Measurements from ENCODE around the gene RHOB.
A peak's percentile ranks its signal among the peaks of the same experiment; 100 is the strongest.
"Not testable (repeated sequence)": the region's sequence is repeated elsewhere in the genome, so short reads cannot be mapped to it uniquely, and the experiment has no call there.

Gene RHOB

DNA sequence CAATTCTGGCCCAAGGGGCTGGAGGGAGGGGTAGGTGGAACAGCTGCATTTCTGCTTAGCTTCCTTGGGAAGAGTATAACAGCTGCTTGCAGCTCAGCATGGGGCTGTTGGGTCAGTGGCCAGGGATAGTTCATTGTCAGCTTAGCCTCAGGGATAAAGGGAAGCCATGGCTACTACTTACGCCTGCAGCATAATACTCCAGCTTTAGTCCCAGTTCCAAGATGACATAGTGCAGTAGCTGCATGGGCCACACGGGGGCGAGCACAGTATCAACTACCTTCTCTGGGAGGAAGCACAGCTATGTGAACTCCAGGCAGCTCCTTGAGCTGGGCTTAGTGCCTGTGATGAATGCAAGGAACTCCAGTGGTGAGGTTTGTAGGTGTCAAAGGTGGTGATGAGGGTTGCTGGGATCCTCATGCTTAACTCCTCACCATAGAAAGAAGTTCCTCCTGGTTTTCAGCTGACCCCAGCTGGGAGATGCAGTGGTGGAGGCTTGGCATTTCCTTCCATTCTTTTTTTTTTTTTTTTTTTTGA is 35.4 kb upstream of the RHOB start:
- 29 to 30% methylated on average over 3 of the region's 3 CpGs for WGBS, 2 experiments (ENCODE audit: insufficient coverage in 2 of 2)
- H3K9me3 ChIP-seq (ENCODE audit: control insufficient read depth, low read length) = peaks cover 25% of the 10 kb centered on the region
- H3K4me1 ChIP-seq (ENCODE audit: control insufficient read depth, insufficient read depth, low read length, poor library complexity, severe bottlenecking) = peaks cover 5% of the 10 kb centered on the region
- no peak overlapping the region for H3K27ac ChIP-seq (ENCODE audit: low read depth, low read length, severe bottlenecking)
- H3K36me3 ChIP-seq (ENCODE audit: control insufficient read depth, insufficient read depth, low read length) = no peaks in the 10 kb centered on the region
- no peak overlapping the region for H3K4me3 ChIP-seq (ENCODE audit: extremely low read depth, insufficient read depth, low read length, poor library complexity, severe bottlenecking)

DNA sequence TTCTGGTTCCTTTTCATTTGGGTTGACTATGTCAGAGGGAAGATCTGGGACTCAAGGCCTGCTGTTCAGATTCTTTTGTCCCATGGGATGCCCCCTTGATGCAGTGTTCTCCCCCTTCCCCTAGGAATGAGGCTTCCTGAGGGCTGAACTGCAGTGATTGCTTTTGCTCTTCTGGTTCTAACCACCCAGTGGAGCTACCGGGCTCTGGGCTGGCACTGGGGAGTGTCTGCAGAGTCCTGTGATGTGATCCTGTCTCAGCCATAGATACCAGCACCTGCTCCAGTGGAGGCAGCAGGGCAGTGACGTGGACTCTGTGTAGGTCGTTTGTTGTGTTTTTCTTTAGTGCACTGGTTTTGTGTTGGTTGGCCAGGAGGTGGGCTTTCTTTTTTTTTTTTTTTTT is 32.1 kb upstream of the RHOB start:
- WGBS, 2 experiments (ENCODE audit: insufficient coverage in 2 of 2) = 57 to 80% methylated on average over 1 of the region's 3 CpGs
- no peak overlapping the region for H3K27ac ChIP-seq (ENCODE audit: low read depth, low read length, severe bottlenecking)

DNA sequence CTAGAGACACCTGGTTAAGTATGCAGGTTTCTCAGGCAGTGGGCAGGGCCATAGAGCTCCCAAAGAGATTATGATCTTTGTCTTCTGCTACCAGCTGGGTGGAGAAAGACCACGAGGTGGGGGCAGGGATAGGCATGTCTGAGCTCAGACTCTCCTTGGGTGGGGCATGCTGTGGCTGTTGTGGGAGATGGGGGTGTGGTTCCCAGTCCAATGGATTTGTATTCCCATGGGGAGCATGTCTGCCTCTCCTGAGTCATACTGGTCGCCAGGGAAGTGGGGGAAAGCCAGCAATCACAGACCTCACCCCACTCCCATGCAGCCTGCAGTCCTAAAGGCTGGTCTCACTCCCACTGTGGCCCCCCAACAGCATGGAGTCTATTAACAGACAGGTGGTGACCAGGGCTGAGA is 31.4 kb upstream of the RHOB start:
- 60 to 83% methylated on average over 1 of the region's 2 CpGs for WGBS, 2 experiments (ENCODE audit: insufficient coverage in 2 of 2)
- Histone ChIP-seq H3K4me3 (ENCODE audit: extremely low read depth, insufficient read depth, low read length, poor library complexity, severe bottlenecking) (no peak overlapping the region), H3K27ac (ENCODE audit: low read depth, low read length, severe bottlenecking) (no peak overlapping the region), H3K36me3 (ENCODE audit: control insufficient read depth, insufficient read depth, low read length) (no peaks in the 10 kb centered on the region), H3K4me1 (ENCODE audit: control insufficient read depth, insufficient read depth, low read length, poor library complexity, severe bottlenecking) (peaks cover 9% of the 10 kb centered on the region), H3K9me3 (ENCODE audit: control insufficient read depth, low read length) (peaks cover under 1% of the 10 kb centered on the region)

More for the DNA sequence above, 32.1 kb upstream of the RHOB start:
- peaks cover 8% of the 10 kb centered on the region for H3K9me3 ChIP-seq (ENCODE audit: control insufficient read depth, low read length)
- no peaks in the 10 kb centered on the region for H3K36me3 ChIP-seq (ENCODE audit: control insufficient read depth, insufficient read depth, low read length)
- H3K4me1 ChIP-seq (ENCODE audit: control insufficient read depth, insufficient read depth, low read length, poor library complexity, severe bottlenecking) = peaks cover 9% of the 10 kb centered on the region
- H3K4me3 ChIP-seq (ENCODE audit: extremely low read depth, insufficient read depth, low read length, poor library complexity, severe bottlenecking) = no peak overlapping the region

DNA sequence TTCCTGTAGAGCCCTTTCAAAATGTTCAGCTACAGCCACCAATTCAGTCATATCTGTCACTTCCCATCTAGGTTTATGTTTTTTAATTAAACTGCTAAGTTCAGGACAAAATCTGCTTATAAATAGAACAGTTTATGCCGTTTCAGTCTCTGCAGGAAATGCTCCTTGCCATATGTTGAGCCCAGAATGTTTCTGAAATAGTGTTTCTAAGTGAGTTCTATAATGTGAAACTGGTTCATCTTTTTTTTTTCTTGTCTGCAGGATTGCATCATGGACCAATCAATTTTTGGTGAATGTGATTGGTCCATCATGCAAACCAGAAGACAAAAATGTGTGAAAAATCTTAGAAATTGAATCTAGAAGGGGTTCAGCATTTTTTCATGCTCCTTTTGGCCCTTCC is 30.2 kb upstream of the RHOB start:
- Histone ChIP-seq H3K4me1 (ENCODE audit: control insufficient read depth, insufficient read depth, low read length, poor library complexity, severe bottlenecking) (peaks cover 9% of the 10 kb centered on the region), H3K4me3 (ENCODE audit: extremely low read depth, insufficient read depth, low read length, poor library complexity, severe bottlenecking) (no peak overlapping the region), H3K36me3 (ENCODE audit: control insufficient read depth, insufficient read depth, low read length) (no peaks in the 10 kb centered on the region), H3K9me3 (ENCODE audit: control insufficient read depth, low read length) (no peaks in the 10 kb centered on the region), H3K27ac (ENCODE audit: low read depth, low read length, severe bottlenecking) (no peak overlapping the region)
- WGBS, 2 experiments (ENCODE audit: insufficient coverage in 2 of 2) = no CpG with 5 or more reads among the region's 1 CpG

DNA sequence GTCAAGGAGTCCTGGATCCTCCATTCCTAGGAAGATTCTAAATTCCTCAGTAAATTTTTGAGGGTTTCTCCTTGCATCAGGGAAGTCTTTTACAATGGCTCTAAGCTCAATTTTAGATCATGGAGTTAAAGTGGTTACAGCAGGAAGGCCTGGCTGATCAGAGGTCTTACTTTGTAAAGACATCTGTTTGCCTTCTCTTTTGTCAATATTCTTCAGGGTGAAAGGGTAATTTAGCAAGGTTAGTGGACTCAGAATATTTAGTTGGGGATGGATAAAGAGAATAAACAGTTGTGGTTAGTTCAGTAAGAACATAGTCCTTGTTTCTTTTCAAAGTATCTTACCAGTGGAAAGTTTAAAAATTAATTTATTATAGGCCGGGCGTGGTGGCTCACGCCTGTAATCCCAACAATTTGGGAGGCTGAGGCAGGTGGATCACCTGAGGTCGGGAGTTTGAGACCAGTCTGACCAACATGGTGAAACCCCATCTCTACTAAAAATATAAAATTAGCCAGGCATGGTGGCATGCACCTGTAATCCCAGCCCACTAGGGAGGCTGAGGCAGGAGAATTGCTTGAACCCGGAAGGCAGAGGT is 29.5 kb upstream of the RHOB start:
- H3K36me3 ChIP-seq (ENCODE audit: control insufficient read depth, insufficient read depth, low read length); H3K27ac ChIP-seq (ENCODE audit: low read depth, low read length, severe bottlenecking); H3K4me1 ChIP-seq (ENCODE audit: control insufficient read depth, insufficient read depth, low read length, poor library complexity, severe bottlenecking); H3K9me3 ChIP-seq (ENCODE audit: control insufficient read depth, low read length); H3K4me3 ChIP-seq (ENCODE audit: extremely low read depth, insufficient read depth, low read length, poor library complexity, severe bottlenecking): not testable (repeated sequence)
- 96% methylated on average over 4 of the region's 5 CpGs; no CpG with 5 or more reads in 1 of the 2 experiments for WGBS, 2 experiments (ENCODE audit: insufficient coverage in 2 of 2)

DNA sequence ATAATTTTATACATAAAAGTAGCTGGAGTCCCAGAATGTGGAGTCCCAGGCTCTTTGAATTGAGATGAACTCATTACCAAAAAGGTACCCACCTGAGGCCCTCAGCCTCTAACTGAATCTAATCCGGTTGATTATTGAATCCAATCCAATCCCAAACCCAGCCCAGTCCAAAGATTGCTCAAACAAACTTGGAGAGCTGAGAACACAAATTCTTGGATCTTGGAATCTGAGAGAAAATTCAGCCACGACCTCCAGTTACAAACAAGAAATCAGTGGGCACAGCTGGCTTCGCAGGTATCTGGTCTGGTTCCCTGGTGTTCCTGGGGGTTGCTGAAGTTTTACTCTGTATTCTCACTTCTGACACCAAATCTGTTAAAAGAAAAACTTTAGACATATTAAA is 28.4 kb upstream of the RHOB start:
- Histone ChIP-seq H3K4me3 (ENCODE audit: extremely low read depth, insufficient read depth, low read length, poor library complexity, severe bottlenecking) (no peak overlapping the region), H3K9me3 (ENCODE audit: control insufficient read depth, low read length) (no peaks in the 10 kb centered on the region), H3K27ac (ENCODE audit: low read depth, low read length, severe bottlenecking) (no peak overlapping the region), H3K4me1 (ENCODE audit: control insufficient read depth, insufficient read depth, low read length, poor library complexity, severe bottlenecking) (peaks cover 9% of the 10 kb centered on the region), H3K36me3 (ENCODE audit: control insufficient read depth, insufficient read depth, low read length) (no peaks in the 10 kb centered on the region)
- WGBS, 2 experiments (ENCODE audit: insufficient coverage in 2 of 2) = 90 to 100% methylated on average over 1 to 2 of the region's 3 CpGs

DNA sequence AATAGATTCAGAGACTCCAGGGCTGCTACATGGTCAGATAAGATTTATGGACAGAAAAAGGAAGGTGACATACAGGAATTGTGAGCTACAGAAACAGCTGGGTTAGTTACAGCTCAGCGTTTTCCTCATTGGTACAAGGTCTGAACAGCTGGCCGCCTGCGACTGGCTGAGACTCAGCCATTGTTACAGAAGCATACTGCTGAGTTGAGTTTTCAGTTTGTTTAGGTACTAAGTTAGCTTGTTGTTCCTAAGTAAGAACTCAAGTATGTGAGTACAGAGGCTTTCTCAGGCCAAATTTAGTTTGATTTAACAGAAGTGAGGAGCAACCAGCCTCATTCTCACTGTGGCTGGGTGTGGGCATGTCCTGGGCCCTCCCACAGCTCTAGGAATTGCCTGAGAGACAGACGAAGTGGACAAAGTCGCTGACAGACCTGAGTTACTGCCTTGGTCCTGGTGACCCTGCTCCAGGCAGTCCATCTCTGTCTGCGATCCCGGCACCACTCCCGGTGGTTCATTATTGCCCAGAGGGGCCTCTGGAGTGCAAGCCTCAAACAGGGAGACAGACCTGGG is 27.8 kb upstream of the RHOB start:
- Histone ChIP-seq H3K27ac (ENCODE audit: low read depth, low read length, severe bottlenecking) (peak overlapping the region; percentile 10), H3K9me3 (ENCODE audit: control insufficient read depth, low read length) (no peaks in the 10 kb centered on the region), H3K4me3 (ENCODE audit: extremely low read depth, insufficient read depth, low read length, poor library complexity, severe bottlenecking) (no peak overlapping the region), H3K36me3 (ENCODE audit: control insufficient read depth, insufficient read depth, low read length) (no peaks in the 10 kb centered on the region), H3K4me1 (ENCODE audit: control insufficient read depth, insufficient read depth, low read length, poor library complexity, severe bottlenecking) (peaks cover 14% of the 10 kb centered on the region)
- WGBS, 2 experiments (ENCODE audit: insufficient coverage in 2 of 2) = 78 to 81% methylated on average over 8 of the region's 8 CpGs

DNA sequence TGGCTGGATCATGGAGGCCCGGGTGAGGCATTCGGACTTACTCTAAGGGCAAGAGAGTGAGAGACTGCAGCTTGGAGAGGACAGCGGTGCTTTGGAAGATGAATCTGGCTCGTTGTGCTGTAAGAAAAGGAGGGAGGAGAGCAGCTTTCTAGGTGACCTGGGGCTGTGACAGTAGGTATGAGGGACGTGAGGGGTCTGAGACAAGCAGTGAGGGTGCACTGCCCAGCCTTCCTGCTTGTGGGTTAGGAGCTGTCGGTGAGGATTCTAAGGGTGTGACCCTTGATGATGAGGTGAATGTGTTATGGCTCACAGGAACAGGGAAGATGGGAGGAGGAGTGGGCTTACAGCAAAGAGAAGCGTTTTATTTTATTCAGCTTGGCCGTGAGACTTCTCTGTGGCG is 27.1 kb upstream of the RHOB start:
- Histone ChIP-seq H3K36me3 (ENCODE audit: control insufficient read depth, insufficient read depth, low read length) (no peaks in the 10 kb centered on the region), H3K27ac (ENCODE audit: low read depth, low read length, severe bottlenecking) (peak overlapping the region; percentile 10), H3K4me1 (ENCODE audit: control insufficient read depth, insufficient read depth, low read length, poor library complexity, severe bottlenecking) (peaks cover 21% of the 10 kb centered on the region), H3K9me3 (ENCODE audit: control insufficient read depth, low read length) (no peaks in the 10 kb centered on the region), H3K4me3 (ENCODE audit: extremely low read depth, insufficient read depth, low read length, poor library complexity, severe bottlenecking) (no peak overlapping the region)
- 83 to 92% methylated on average over 4 to 7 of the region's 9 CpGs for WGBS, 2 experiments (ENCODE audit: insufficient coverage in 2 of 2)

DNA sequence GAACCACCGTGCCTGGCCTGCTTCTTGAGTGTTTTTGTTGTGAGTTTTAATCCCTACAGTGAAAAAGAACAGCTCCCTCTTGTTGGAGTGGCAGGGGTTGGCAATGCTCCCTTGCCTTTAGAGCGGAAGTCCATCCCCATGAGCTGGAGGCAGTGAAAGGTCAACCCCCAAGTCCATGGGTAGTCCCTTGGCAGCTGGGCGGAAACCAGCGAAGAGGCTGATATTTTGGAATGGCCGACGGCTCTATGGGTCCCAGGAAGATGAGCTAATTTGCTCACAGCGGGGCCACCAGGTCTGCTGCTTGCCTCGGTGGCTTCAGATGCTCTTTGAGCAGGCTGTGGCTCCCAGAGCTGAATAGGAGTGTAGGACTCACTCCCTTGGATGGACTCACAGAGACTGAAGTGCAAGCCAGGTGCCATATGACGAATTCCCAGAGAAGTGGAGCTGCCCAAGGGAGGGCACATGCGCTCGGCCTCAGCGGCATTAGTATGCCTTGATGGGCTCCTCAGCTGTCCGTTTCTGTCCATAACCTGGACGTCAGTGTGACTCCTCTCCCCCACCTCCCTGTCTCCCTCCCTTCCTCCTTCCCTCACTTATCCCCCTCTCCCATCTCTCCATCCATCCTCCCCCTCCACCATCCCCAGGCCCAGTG is 25.4 kb upstream of the RHOB start:
- WGBS, 2 experiments (ENCODE audit: insufficient coverage in 2 of 2) = 86 to 87% methylated on average over 10 to 12 of the region's 14 CpGs
- Histone ChIP-seq H3K4me1 (ENCODE audit: control insufficient read depth, insufficient read depth, low read length, poor library complexity, severe bottlenecking) (peaks cover 21% of the 10 kb centered on the region), H3K36me3 (ENCODE audit: control insufficient read depth, insufficient read depth, low read length) (no peaks in the 10 kb centered on the region), H3K4me3 (ENCODE audit: extremely low read depth, insufficient read depth, low read length, poor library complexity, severe bottlenecking) (no peak overlapping the region), H3K27ac (ENCODE audit: low read depth, low read length, severe bottlenecking) (no peak overlapping the region), H3K9me3 (ENCODE audit: control insufficient read depth, low read length) (no peaks in the 10 kb centered on the region)

DNA sequence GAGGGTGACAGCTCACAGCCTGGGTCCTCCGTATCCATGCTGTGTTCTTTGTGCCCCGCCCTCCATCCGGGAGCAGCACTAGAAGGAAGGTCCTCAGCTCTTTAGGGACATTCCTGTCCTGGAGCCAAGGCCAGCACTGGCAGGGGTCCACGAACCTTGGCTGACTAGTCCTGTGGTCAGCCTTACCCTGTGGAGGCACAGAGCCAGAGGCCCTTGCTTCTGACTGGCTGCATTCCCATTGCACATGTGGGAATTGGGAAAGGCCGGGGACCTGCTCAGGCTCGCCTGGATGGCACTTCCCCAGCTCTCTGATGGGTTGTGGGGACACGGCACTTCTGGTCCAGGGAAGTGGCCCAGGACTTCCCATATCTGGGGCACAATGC is 24.9 kb upstream of the RHOB start:
- no peaks in the 10 kb centered on the region for H3K36me3 ChIP-seq (ENCODE audit: control insufficient read depth, insufficient read depth, low read length)
- no peaks in the 10 kb centered on the region for H3K9me3 ChIP-seq (ENCODE audit: control insufficient read depth, low read length)
- no peak overlapping the region for H3K27ac ChIP-seq (ENCODE audit: low read depth, low read length, severe bottlenecking)
- no peak overlapping the region for H3K4me3 ChIP-seq (ENCODE audit: extremely low read depth, insufficient read depth, low read length, poor library complexity, severe bottlenecking)
- peaks cover 21% of the 10 kb centered on the region for H3K4me1 ChIP-seq (ENCODE audit: control insufficient read depth, insufficient read depth, low read length, poor library complexity, severe bottlenecking)
- 84 to 97% methylated on average over 6 to 7 of the region's 7 CpGs for WGBS, 2 experiments (ENCODE audit: insufficient coverage in 2 of 2)

Measured in mesodermal cell (in vitro differentiated cells).